Activated CD8-positive, alpha-beta memory T cell treated with anti-CD3 and anti-CD28 coated beads, Interleukin-2, amount 50 U/mL, for 48 hours (primary cell): ENCODE data around the gene FAM3B.
"Not testable (repeated sequence)": the region's sequence is repeated elsewhere in the genome, so short reads cannot be mapped to it uniquely, and the experiment has no call there.

ENCODE experiments used
- DNase-seq: peaks from one replicate; pipeline ENCODE4 v3.0.0-alpha.2; 2020

The FAM3B gene

GRCh38 chr21:41357546-41357945 is 40.9 kb downstream of the FAM3B start:
- DNase-seq, result no peak

- no peak for DNase-seq
Measured at GRCh38 chr21:41358193-41359166, 41.9 kb downstream of the FAM3B start.

- no peak for DNase-seq
Measured at GRCh38 chr21:41359286-41359685, 42.7 kb downstream of the FAM3B start.

- not testable (repeated sequence) for DNase-seq
Measured at GRCh38 chr21:41359754-41360071, 43.1 kb downstream of the FAM3B start.

- DNase-seq, result no peak
Measured at GRCh38 chr21:41360072-41360821, 43.6 kb downstream of the FAM3B start.

GRCh38 chr21:41361053-41361785 is 44.6 kb downstream of the FAM3B start:
- DNase-seq, result no peak

GRCh38 chr21:41361786-41362604 is 45.4 kb downstream of the FAM3B start, which contains the start of gene MX2:
Gene MX2 (plus strand): TSS chr21:41362027. CDS start chr21:41376907, 14,880 bp downstream.
- DNase-seq, result peak; percentile 76

- DNase-seq, result no peak
Measured at GRCh38 chr21:41362605-41363369, 46.2 kb downstream of the FAM3B start.

GRCh38 chr21:41363370-41364270 is 47.0 kb downstream of the FAM3B start:
- no peak for DNase-seq

- no peak for DNase-seq
Measured at GRCh38 chr21:41364308-41364707, 47.7 kb downstream of the FAM3B start.

- DNase-seq, result no peak
Measured at GRCh38 chr21:41365377-41366107, 48.9 kb downstream of the FAM3B start.

GRCh38 chr21:41366522-41367151 is 50.0 kb downstream of the FAM3B start:
- DNase-seq, result no peak

- no peak for DNase-seq
Measured at GRCh38 chr21:41367301-41367944, 50.8 kb downstream of the FAM3B start.

GRCh38 chr21:41367945-41368734 is 51.5 kb downstream of the FAM3B start:
- no peak for DNase-seq

GRCh38 chr21:41368735-41369104 is 52.1 kb downstream of the FAM3B start:
- no peak for DNase-seq

GRCh38 chr21:41369105-41369919 is 52.7 kb downstream of the FAM3B start:
- DNase-seq, result peak; percentile 70
